Colonic mucosa (tissue), 4 donors: Measurements from ENCODE around the gene UBE2M. TPM values are rescaled to one million over a fixed set of nuclear protein-coding genes. Genes with fewer than 3 reads are reported as not detected.

Experiments used
- DNase-seq: peaks from one replicate; pipeline ENCODE4 v3.0.0-alpha.2; 2020
- H3K27ac ChIP-seq: fragments of 200-600 bp; one replicate; pipeline ENCODE4 v1.8.0; 2021
- H3K27me3 ChIP-seq: fragments of 200-600 bp; one replicate; pipeline ENCODE4 v1.8.0; 2021
- H3K36me3 ChIP-seq: fragments of 200-600 bp; one replicate; pipeline ENCODE4 v1.8.0; 2021
- H3K4me1 ChIP-seq: fragments of 200-600 bp; one replicate; pipeline ENCODE4 v1.8.0; 2021; ENCODE audit warnings: mild to moderate bottlenecking
- H3K4me3 ChIP-seq: fragments of 200-600 bp; one replicate; pipeline ENCODE4 v1.8.0; 2021
- H3K9ac ChIP-seq, 2 donors: one replicate each; pipeline ENCODE4 v1.7.0; 2013; ENCODE audit warnings: control low read depth in 2 of 2, low read depth in 2 of 2, low read length in 2 of 2
- H3K9me3 ChIP-seq: fragments of 200-600 bp; one replicate; pipeline ENCODE4 v1.8.0; 2021
- intact Hi-C: fragments of 100-400 bp; cut with DNase I; formaldehyde crosslinking; loops from one replicate; pipeline ENCODE4 v1.14.1; 2022
- total RNA-seq, 2 donors: library from RNA; stranded (reverse); fragmentation: NEBNext Ultra II Directional in 1 of 2; extraction: Animal tissue kit (Norgen Biotek cat#: 25700) in 1 of 2; gene quantifications; one replicate each; pipeline ENCODE4 v1.2.1, GENCODE V29; 2021
- TF ChIP-seq, protein P1 (sequence below): fragments of 200-600 bp; IDR thresholded peaks from one replicate; pipeline ENCODE4 v1.8.0; 2022; ENCODE audit warnings: antibody characterized with exemption, mild to moderate bottlenecking
- donor health status: healthy.
- donor health status: DM: no; HTN: no; CAD: no.
- donor health status: DM: no; HTN: no; CAD: no.

The UBE2M gene
- total RNA-seq, 2 donors from 2014 or later = 63.0 to 79.4 TPM

DNA sequence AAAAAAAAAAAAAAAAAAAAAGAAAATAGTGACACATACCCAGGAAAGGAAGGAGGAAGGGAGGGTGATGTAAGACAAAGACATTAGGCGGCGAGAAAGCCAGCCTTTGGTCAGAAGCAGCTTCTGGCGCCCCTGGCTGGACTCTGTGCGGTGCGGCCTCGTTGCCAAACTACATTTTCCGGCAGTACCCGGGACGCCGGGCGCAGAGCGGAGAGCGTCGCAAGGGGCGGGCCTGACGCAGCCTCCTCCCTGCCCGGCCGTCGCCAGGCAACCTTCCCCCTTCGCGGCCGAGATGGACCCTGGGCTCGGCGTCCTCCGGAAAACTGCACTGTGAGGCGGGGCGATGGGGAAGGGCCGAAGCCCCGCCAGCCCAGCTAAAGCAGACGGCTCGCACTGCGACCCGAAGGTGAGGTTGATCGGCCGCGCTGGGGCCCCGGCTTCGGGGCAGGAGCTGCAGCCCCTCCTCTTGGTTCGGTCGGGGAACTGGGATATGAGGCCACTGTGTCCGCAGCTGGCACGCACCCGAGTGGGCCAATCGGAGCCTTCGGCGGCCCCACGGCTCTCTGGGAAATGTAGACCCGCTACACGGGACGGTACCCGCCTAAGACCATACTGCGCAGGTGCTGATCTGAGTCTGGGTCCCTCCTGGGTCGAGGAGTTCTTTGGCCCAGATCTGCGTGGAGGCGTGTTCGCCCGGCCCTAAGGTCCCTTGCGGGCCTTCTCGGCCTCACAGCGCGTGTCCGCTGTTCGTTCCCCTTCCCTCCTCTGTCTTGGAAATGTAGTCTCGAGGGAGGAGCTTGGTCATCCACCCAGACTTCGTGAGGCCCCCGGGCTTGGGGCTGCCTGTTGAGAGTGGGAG is 17.0 kb upstream of the UBE2M start:
- TF ChIP-seq, protein P1, sequence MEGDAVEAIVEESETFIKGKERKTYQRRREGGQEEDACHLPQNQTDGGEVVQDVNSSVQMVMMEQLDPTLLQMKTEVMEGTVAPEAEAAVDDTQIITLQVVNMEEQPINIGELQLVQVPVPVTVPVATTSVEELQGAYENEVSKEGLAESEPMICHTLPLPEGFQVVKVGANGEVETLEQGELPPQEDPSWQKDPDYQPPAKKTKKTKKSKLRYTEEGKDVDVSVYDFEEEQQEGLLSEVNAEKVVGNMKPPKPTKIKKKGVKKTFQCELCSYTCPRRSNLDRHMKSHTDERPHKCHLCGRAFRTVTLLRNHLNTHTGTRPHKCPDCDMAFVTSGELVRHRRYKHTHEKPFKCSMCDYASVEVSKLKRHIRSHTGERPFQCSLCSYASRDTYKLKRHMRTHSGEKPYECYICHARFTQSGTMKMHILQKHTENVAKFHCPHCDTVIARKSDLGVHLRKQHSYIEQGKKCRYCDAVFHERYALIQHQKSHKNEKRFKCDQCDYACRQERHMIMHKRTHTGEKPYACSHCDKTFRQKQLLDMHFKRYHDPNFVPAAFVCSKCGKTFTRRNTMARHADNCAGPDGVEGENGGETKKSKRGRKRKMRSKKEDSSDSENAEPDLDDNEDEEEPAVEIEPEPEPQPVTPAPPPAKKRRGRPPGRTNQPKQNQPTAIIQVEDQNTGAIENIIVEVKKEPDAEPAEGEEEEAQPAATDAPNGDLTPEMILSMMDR = no peak
- no peaks in the 10 kb centered on the region for H3K27me3 ChIP-seq
- peak overlapping the region; percentile 81 for H3K27ac ChIP-seq
- no peaks in the 10 kb centered on the region for H3K36me3 ChIP-seq
- no peaks in the 10 kb centered on the region for H3K9me3 ChIP-seq
- H3K4me3 ChIP-seq = peak overlapping the region; percentile 64
- DNase-seq = peak; percentile 89
- intact Hi-C loops = no loop called here
- H3K9ac ChIP-seq = peak overlapping the region; percentile 88 to 89
- H3K4me1 ChIP-seq = peaks cover 5% of the 10 kb centered on the region

- no peaks in the 10 kb centered on the region for H3K36me3 ChIP-seq
- no peaks in the 10 kb centered on the region for H3K27me3 ChIP-seq
- intact Hi-C loops = no loop called here
- peaks cover 5% of the 10 kb centered on the region for H3K4me1 ChIP-seq
- H3K27ac ChIP-seq = peak overlapping the region; percentile 93
- H3K9me3 ChIP-seq = no peaks in the 10 kb centered on the region
- no peak for DNase-seq
- H3K9ac ChIP-seq = peak overlapping the region; percentile 54 to 91
- H3K4me3 ChIP-seq = peak overlapping the region; percentile 44
- TF ChIP-seq, protein P1 = no peak
Observed at GRCh38 chr19:58573658-58574164, 15.3 kb upstream of the UBE2M start.

DNA sequence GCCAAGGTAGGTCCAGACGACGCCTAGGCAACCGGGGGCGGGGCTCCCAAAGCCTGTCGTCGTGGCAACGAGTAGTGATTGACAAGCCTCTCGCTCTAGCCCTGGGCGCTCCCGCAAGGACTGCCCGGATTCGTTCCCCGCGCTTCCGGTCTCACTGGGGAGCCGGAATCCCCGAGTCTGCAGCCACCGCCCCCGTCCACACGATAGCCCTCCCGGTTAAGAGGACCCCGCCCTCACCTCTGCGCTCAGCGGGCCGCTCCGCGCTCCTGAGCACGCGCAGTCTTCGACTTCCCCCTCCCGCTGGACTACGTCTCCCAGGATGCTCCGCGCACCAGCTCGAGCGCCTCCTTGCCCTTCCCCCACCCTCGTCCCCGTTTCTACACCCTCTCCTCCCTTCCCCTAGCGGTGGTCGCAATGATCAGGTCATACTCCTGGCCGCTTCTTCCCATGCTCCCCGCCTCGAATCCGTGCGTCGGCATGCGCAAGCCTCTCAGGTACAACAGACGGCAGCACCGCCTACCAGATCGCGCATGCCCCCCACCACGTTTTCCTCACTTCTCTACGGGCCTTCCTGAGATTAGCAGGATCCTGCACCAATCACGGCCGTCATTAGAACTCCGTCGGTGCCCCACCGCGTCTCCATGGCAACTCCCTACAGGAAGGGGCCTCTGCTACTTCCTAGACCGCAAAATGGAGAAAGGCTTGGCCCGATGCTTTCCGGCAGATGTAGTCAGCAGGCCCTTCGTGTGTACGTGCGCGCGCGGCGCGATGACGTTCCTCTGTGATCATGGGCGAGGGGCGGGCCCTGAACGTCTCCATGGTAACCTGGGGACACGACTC is 14.6 kb upstream of the UBE2M start, which contains the start of gene MZF1:
Gene MZF1, minus strand, starts transcription at position 518 of the 840 bp plus-strand sequence. CDS start 1,946 bp downstream, outside the sequence.
- Histone ChIP-seq H3K4me3 (peak within 1 kb of the TSS; percentile 44), H3K9ac (peak within 1 kb of the TSS; percentile 64 to 91), H3K9me3 (no peaks in the 10 kb centered on the region), H3K27me3 (no peaks in the 10 kb centered on the region), H3K27ac (peak within 1 kb of the TSS; percentile 93), H3K36me3 (no peaks in the 10 kb centered on the region), H3K4me1 (peaks cover 5% of the 10 kb centered on the region)
- intact Hi-C loops = no loop called here
- TF ChIP-seq, protein P1 = no peak
- peak; percentile 99 for DNase-seq

DNA sequence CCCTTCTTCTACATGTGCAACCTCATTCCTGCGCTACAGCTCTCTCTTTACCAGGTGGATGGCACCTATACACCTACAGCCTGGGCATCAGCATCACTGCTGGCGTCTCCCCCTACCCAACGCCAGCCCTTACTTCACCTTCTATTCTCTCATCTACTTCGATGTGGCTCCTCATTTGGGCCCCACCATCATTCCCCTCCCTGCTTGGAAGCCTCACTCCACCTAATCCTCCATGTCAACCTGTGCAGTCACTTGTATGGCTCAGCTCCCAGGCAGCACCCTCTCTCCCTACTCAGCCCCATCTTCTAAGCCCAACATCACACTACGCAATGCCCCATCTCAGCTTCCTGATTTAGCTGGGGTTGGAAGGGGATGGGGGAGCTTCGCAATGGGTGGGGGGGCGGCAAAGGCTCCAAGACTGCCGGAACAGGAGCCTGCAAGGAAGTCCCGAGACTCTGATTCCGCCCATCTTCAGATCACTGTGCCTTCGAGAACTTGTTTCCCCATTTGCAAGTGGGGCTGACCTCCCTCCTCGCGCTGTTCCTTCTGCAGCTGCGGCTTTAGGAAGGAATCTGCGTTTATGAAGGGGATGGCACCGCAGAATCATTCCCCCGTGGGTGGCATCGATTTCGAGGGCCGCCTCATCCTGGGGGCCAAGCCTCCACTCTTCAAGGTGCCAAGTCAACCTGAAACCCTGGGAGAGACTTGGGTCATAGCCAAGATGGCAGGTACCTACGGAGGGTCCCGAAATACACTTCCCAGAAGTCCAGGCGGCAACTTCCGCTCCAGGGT is 13.8 kb upstream of the UBE2M start:
- Histone ChIP-seq H3K9me3 (no peaks in the 10 kb centered on the region), H3K27me3 (no peaks in the 10 kb centered on the region), H3K36me3 (no peaks in the 10 kb centered on the region), H3K9ac (peak overlapping the region in 1 of 2 donors; percentile 91), H3K4me3 (peak overlapping the region; percentile 44), H3K27ac (peak overlapping the region; percentile 93), H3K4me1 (peaks cover 5% of the 10 kb centered on the region)
- DNase-seq = no peak
- TF ChIP-seq, protein P1 = no peak
- intact Hi-C loops = no loop called here
